Head of caudate nucleus (tissue), 42 donors: ENCODE results near the gene RNF212B.
"Not testable (repeated sequence)": the region's sequence is repeated elsewhere in the genome, so short reads cannot be mapped to it uniquely, and the experiment has no call there.

Experiments
- DNase-seq, 42 donors: peaks; one replicate each; pipeline versions ENCODE4 v3.0.0 to v3.0.0-alpha.2; 2020 to 2021; ENCODE audit warnings: mixed read lengths in 7 of 42
- intact Hi-C: fragments of 100-400 bp; cut with DNase I; formaldehyde crosslinking; loops from one replicate; pipeline ENCODE4 v1.15.0; 2022

The RNF212B gene

DNA sequence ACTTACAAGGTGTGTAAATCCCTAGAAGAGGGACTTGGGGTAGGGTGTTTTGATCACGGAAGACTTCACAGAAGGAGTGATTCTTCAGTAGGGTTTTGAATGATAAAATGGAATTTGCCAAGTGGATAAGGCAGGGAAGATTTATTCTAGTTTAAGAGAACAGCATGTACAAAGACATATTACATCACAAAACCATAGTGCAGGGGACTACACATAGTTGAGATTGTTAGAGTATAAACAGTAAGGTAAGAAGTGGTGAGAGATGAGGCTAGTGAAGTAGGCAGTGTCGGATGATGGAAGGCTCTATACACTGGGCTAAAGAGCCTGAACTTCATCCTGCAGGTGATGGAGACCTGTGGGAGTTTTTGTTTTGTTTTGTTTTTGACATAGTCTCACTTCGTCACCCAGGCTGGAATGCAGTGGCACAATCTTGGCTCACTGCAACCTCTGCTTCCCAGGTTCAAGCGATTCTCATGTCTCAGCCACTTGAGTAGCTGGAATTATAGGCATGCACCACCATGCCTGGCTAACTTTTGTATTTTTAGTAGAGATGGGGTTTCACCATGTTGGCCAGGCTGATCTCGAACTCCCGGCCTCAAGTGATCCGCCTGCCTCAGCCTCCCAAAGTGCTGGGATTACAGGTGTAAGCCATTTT is 3.5 kb downstream of the RNF212B start:
- intact Hi-C loops, DNase-seq: not testable (repeated sequence)

DNA sequence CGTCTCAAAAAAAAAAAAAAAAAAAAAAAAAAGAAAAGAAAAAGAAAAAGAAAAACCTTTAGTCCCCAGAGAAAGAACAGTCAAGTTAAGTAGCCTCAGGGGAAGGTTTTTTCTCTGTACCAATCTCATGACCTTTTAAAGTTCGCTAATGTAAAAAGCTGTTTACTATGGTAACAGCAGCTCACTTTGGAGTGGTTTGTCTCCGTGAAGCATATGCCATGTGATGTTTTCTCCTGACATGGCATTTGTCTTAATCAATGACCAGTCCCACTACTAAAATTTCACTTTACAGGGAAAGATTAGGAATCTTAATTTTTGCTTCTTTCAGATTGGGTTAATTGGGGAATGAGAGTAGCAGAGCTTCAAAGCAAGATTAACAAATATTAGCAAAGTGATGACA is 4.3 kb downstream of the RNF212B start:
- DNase-seq, result no peak
- intact Hi-C loops, result no loop called here

DNA sequence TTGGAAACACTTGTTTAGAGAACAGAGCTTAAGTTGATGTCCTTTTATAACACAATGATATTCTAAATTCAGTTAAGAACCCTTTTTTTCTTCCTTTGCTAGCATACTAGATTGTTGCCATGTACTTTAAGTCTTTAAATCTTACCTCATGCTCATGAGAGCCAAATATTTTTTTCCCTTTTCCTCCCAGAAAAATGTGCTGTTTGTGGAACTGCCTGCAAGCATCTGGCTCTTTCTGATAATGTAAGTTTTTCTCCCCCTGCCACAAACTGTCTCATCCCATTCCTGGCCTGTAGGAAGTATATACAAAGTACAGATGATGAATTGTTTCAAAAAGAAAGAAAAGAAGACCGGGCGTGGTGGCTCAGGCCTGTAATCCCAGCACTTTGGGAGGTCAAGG is 5.3 kb downstream of the RNF212B start:
- intact Hi-C loops, result no loop called here
- no peak for DNase-seq

DNA sequence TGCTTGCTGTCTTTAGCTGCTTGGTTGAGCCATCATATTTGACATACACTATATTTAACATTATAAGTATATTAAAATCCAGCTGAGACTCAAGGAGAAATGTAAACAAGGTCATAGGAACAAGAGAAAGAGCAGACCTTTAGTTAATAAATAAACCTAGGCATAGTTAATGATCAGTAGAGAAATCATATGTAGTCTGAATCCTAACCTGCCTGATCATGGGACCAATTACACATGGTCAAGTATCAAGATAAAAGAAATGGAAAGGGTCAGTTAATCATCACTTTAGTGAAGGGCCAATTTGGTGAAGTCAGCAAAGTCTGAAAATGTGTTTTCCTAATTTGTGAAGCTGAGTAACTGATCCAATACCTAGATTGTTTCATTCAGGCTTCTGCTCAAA is 7.5 kb downstream of the RNF212B start:
- DNase-seq, result no peak
- intact Hi-C loops, result no loop called here

DNA sequence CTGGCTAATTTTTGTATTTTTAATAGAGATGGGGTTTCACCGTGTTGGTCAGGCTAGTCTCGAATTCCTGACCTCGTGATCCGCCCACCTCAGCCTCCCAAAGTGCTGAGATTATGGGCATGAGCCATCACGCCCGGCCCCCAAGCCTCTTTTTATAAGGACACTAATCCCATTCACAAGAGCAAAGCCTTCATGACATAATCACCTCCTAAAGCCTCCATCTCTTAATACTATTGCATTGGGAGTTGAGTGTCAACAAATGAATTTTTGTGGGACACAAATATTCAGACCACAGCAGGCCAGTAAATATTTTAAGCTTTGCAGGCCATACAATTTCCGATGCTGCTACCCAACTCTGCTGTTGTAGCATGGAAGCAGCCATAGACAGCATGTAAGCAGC is 10.9 kb downstream of the RNF212B start:
- DNase-seq, result no peak
- intact Hi-C loops, result no loop called here

DNA sequence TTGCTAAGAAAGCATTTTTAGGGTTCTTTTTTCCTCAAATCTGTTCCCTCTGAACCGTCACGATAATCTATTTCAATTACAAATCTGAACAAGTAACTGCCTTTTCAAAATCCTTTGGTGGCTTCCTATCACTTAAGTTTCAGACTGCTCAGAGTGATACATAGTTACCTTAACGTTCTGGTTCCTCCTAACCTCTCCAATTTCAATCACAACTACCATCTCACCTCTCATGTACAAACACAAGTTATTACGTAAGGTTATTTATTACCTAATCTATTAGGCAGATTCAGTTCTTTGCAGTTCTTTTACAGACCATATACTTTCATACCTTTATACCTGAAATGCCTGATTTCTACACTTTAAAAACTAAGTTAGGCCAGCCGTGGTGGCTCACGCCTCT is 12.1 kb downstream of the RNF212B start:
- DNase-seq, result no peak
- intact Hi-C loops, result no loop called here

DNA sequence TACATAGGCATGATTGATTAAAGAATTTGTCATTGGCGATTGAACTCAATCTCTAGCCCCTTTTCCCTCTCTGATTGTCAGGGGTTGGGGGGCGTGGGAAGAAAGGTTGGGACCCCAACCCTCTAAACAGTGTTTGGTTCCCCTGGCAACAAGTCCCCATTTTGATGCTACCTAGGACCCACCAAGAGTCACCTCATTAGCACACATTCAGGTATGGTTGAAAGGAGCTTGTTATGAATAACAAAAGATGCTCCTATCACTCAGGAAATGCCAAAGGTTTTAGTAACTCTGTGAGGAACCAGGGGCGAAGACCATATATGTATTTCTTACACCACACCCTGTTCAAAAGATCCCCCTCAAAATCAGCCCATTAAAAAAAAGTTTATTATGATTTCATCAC is 14.3 kb downstream of the RNF212B start:
- no peak for DNase-seq
- intact Hi-C loops, result no loop called here

DNA sequence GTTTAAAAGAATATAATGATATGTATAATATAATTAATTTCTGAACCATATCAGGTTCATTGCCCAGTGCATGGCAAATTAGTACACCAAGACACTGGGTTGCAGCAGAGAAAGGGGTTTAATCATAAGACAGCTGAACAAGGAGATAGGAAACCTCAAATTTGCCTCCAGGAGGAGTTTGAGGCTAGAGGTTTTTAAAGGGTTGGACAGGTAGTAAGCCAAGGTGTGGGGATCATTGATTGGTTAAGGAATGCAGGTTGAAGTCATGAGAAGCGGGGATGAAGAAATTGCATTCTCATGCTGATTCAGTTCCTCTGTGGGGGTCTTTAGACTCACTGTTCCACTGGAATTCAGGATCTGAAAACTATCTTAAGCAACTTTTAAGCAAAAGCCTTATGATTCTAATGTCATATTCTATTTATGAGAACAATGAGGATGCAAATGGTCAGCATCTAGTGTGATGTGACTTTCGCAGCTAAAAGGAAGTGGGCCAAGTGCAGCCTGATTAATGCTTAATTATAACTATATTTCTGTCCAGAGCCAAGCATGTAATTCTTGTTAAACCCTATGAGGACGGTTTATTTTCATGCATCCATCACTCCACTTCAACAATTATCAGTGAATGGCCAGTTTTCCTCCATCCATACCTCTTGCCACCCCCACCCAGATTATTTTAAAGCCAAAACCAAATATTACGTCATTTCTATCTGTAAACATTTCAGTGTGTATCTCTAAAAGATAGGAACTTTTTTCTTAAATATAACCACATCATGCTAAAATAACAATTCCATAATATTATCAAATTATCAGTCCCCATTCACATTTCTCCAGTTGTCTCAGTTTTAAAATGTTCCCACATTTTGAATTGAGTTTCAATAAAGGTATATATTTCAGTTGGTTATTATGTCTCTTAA is 14.9 kb downstream of the RNF212B start:
- DNase-seq, result no peak
- intact Hi-C loops, result no loop called here

DNA sequence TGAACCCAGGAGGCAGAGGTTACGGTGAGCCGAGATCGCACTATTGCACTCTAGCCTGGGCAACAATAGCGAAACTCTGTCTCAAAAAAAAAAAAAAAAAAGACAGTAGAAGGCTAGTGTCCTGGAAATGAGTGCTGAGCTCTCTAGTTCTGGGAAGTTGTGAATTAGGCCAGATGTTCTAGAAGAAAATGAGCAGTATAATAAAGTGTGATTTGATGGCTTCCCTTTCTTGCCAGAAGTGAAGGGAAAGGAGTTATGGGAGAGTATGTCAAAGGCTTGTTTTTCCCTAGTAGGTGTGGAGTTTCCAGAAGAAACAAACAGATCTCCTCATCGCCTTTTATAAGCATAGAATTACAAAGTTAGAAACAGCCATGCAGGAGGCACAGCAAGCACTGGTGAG is 20.5 kb downstream of the RNF212B start:
- no peak for DNase-seq

DNA sequence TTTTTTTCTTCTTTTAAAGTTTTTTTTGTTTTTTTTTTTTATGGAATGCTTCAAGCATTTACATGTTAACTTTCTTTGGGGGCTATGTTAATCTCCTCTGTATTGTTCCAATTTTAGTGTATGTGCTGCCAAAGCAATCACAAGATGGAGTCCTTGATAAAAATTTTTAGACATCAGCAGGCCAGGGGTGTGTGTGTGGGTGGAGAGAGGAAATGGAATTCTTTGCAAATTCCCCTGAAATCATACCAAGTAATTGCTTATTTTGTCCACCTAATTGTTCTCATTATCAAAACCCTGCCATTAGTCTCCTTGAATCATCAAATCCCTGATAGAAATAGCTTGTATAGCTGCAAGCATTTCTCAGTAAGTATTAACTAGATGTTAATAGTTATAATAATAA is 21.7 kb downstream of the RNF212B start:
- intact Hi-C loops, result no loop called here

More for the DNA sequence above, 20.5 kb downstream of the RNF212B start:
- intact Hi-C loops, result no loop called here

DNA sequence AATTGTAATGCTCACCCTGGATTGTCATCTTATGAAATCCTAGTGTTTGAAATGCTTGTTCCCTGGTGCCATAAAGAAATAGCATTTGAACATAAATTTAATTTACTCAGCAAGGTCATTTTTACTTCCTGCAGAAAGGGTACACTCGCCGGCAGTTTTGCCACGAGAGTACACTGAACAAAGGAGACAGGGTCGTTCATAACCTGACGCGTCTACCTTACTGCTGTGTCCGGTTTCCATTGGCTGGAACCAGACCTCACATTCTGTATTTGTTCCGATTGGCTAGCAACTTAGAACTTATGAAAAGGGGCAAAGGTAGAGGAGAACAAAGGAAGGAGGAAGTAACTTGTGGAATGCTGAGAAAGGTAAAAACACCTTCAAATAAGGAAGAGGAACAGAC is 23.1 kb downstream of the RNF212B start:
- intact Hi-C loops, DNase-seq: not testable (repeated sequence)

More for the DNA sequence above, 21.7 kb downstream of the RNF212B start:
- no peak for DNase-seq

DNA sequence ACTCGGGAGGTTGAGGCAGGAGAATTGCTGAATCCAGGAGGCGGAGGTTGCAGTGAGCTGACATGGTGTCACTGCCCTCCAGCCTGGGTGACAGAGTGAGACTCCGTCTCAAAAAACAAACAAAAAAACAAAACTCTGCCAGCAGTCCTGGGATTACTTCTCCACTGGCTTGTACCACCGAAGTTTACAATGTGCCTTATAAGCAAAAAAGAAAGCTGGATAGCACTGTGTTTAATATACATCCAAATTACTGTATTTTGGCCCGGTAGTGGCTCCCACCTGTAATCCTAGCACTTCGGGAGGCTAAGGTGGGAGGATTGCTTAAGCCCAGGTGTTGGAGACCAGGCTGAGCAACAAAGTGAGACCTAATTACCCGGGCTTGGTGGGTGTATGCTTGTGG is 31.5 kb downstream of the RNF212B start:
- no peak for DNase-seq
- intact Hi-C loops, result no loop called here

DNA sequence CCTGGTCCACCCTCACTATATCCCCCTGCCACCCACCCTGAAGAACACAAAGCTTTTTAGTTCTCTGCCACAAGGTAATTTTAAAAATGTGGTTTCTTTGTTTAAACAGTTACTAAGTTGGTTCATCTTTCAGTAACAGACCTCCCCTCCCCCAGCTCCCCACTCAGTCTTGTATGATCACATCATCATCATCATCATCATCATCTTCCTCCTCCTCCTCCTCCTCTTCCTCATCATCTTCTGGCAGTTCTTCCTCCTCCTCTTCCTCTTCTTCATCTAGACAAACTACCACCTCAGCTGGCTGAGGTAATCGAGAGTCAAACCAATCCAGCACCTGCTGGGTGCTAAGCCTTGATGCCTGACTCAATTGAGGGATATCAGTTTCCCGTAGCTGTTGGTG is 37.7 kb downstream of the RNF212B start:
- no peak for DNase-seq
- intact Hi-C loops, result no loop called here

DNA sequence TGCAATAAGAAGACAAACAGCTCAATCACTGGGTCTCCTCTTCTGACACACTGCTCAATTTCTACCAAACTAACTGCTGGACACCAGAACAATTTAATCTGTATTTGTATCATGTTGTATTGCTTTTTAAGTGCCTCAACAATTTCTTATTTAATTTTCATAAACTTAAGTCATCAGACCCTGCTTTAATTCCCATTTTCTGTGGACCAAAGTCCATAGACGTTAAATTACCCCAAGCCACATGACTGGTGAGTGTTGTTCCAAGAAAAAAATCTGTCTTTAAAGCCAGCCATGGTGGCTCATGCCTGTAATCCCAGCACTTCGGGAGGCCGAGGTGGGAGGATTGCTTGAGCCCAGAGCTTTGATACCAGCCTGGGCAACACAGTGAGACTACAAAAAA is 39.5 kb downstream of the RNF212B start:
- intact Hi-C loops, result no loop called here

DNA sequence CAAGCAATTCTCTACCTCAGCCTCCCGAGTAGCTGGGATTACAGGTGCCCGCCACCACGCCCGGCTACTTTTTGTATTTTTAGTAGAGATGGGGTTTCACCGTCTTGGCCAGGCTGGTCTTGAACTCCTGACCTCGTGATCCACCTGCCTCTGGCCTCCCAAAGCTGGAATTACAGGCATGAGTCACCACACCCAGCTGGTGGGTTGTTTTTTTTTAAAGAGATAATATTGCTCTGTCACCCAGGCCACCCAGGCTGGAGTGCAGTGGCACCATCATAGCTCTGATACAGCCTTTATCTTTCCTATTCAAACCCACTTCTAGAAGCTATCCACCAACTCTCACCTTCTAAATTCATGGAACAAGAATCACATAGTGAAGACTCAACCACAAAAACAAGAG is 40.2 kb downstream of the RNF212B start:
- DNase-seq, intact Hi-C loops: not testable (repeated sequence)

More for the DNA sequence above, 39.5 kb downstream of the RNF212B start:
- no peak for DNase-seq

DNA sequence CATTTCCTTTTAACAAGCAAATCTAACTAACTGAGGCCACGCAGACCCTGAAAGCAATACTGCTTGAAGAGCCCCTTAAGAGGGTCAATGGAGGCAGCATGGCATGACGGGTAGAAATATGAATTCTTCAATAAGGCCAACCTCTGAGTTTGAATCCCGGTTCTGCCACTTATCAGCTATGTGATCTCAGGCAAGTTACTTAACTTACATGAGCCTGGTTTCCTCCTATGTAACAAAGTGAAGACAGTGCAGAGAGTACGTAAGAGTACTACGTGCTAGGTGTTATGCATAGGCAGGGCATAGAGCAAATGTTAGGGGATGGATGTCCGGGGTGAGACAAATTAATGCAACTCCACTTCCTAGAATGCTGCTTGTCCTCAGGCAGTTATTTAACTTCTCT is 43.5 kb downstream of the RNF212B start:
- intact Hi-C loops, result no loop called here

DNA sequence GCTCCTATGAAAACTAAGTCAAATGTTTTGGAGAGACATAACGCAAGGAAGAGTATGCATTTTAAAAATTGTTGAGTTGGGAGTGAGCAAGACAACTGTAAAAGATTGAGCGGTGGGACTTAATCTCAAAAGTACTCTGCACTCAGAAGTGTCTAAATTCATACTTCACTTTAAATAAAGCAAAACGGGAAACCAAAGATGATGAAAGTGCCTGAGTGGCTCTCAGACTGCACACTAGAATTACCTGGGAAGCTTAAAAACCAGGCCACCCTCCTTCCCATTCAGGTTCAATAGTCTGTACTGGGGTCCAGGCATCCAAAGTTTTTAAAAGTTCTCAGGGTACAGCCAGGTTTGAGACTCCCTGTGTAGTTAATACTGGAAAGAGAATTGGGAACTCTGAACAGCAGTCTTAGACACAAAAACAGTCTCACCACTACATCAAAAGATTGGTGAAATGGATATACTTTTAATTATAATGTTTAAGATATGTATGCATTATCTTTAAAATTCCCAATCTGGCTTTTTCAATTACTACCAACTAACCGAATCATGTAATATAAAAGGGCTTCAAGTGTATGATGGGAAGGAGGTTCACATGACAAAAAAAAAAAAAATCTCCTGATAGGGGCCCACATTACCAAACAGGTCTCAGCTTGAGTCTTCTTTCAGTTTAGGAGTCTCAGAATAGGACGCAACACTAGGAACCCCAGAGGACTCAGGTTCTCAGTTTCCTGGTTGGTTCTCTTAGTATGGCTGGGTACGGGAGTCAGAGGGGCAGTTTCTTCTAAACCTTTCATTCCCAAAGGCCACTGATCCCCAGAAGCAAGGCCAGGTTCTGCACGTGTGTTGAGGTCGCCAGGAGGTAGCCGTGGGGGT is 47.2 kb downstream of the RNF212B start:
- peak in 1 of 42 donors; percentile 52 for DNase-seq
- intact Hi-C loops, result no loop called here

More for the DNA sequence above, 43.5 kb downstream of the RNF212B start:
- no peak for DNase-seq

DNA sequence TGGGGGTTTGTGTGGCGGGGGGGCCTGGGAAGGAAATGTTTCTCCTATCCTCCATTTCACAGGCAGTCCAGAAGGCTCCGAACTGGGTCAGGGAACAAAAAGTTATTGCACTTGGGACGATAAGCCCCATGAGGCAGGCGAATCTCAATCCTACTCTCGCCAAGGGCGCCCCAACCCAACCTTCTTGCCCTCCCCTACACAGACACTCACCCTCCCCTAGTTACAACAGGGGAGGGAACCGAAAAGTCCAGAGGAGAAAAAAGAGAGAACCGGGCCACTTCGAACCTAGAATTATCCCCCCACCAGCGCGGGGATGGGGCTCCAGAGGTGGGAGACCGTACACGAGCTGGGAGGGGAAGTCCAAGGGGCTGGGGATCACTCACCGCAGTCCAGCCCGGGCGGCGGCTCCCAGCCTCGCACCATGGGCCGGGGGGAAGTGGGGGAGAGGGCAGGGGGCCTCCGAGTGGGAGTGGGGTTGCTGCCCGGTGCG is 47.8 kb downstream of the RNF212B start:
- peak in 4 of 42 donors; percentile 17 to 32 (median 27) for DNase-seq
- intact Hi-C loops, result loop anchor here (1.0 kb wide), 1 partner anchor 16 kb away; no protein-coding TSS in a partner anchor
